HEK293 (cell line): Measurements from ENCODE around the gene C1QBP.

Experiments
- CTCF ChIA-PET: fragments of 350-600 bp; formaldehyde crosslinking; extraction: SDS; loops from one replicate; lab custom pipeline; 2021; ENCODE audit warnings: antibody characterized with exemption; lab: Yijun Ruan, JAX
- POLR2A ChIA-PET: fragments of 300-600 bp; formaldehyde crosslinking; extraction: SDS; loops from one replicate; lab custom pipeline; 2020; ENCODE audit warnings: antibody characterized with exemption, inconsistent platforms; lab: Yijun Ruan, JAX
- H3K27ac ChIP-seq: fragments of 200-500 bp; sonication (Bioruptor generic); 2 replicates; pipeline ENCODE4 v1.5.1; 2014; ENCODE audit warnings: low read depth, low read length, control low read depth, inconsistent platforms; ENCODE audit errors: extremely low read depth
- H3K36me3 ChIP-seq, 2 experiments: fragments of 200-500 bp in 1 of 2; sonication (Bioruptor generic) in 1 of 2; 1 replicate in 1 of 2; 2 replicates in 1 of 2; pipeline ENCODE4 v1.5.1; 2014 to 2017; ENCODE audit warnings: inconsistent platforms in 2 of 2, low read length in 2 of 2; ENCODE audit not compliant: control insufficient read depth in 2 of 2, insufficient read depth in 1 of 2
- H3K4me1 ChIP-seq: fragments of 200-500 bp; sonication (Bioruptor generic); 2 replicates; pipeline ENCODE4 v1.5.1; 2014; ENCODE audit warnings: mild to moderate bottlenecking, low read length, inconsistent platforms; ENCODE audit not compliant: control insufficient read depth, insufficient read depth
- H3K4me3 ChIP-seq: 2 replicates; pipeline ENCODE4 v1.5.1; 2011; ENCODE audit warnings: low read depth, mild to moderate bottlenecking, control low read depth, low read length, moderate library complexity
- H3K9me3 ChIP-seq: fragments of 200-500 bp; sonication (Bioruptor generic); 2 replicates; pipeline ENCODE4 v1.5.1; 2014; ENCODE audit warnings: low read depth, low read length, inconsistent platforms; ENCODE audit not compliant: control insufficient read depth, insufficient read depth
- GFI1B ChIP-seq: fragments of 450-650 bp; formaldehyde crosslinking; IDR thresholded peaks from 2 replicates; pipeline ENCODE4 v1.5.1; 2016; ENCODE audit warnings: missing biosample characterization, missing genetic modification characterization
- GLIS1 ChIP-seq: fragments of 450-650 bp; formaldehyde crosslinking; IDR thresholded peaks from 2 replicates; pipeline ENCODE4 v1.5.1; 2016; ENCODE audit warnings: missing biosample characterization, missing genetic modification characterization
- OSR2 ChIP-seq: fragments of 450-650 bp; formaldehyde crosslinking; IDR thresholded peaks from 2 replicates; pipeline ENCODE4 v1.5.1; 2016; ENCODE audit warnings: missing biosample characterization, missing genetic modification characterization
- ZFP37 ChIP-seq: fragments of 450-650 bp; formaldehyde crosslinking; IDR thresholded peaks from 2 replicates; pipeline ENCODE4 v1.5.1; 2016; ENCODE audit warnings: missing biosample characterization, missing genetic modification characterization
- ZNF10 ChIP-seq: fragments of 450-650 bp; formaldehyde crosslinking; IDR thresholded peaks from 2 replicates; pipeline ENCODE4 v1.5.1; 2017; ENCODE audit warnings: missing biosample characterization, missing genetic modification characterization
- ZNF140 ChIP-seq: fragments of 450-650 bp; formaldehyde crosslinking; IDR thresholded peaks from 2 replicates; pipeline ENCODE4 v1.5.1; 2016; ENCODE audit warnings: missing biosample characterization, missing genetic modification characterization
- ZNF155 ChIP-seq: fragments of 450-650 bp; formaldehyde crosslinking; IDR thresholded peaks from 2 replicates; pipeline ENCODE4 v1.5.1; 2016; ENCODE audit warnings: missing biosample characterization, missing genetic modification characterization
- ZNF184 ChIP-seq: fragments of 450-650 bp; IDR thresholded peaks from 2 replicates; pipeline ENCODE4 v1.5.1; 2018; ENCODE audit warnings: missing biosample characterization, mild to moderate bottlenecking, missing genetic modification characterization
- ZNF274 ChIP-seq, 2 experiments: fragments of 200-500 bp in 1 of 2; fragments of 450-650 bp in 1 of 2; sonication (Bioruptor generic) in 1 of 2; formaldehyde crosslinking in 1 of 2; IDR thresholded peaks; 2 replicates each; pipeline versions ENCODE4 v1.5.1 to v1.6.1; 2014 to 2016; ENCODE audit warnings: borderline replicate concordance in 1 of 2, inconsistent platforms in 1 of 2, low read length in 1 of 2, missing biosample characterization in 1 of 2, missing genetic modification characterization in 1 of 2
- ZNF404 ChIP-seq: fragments of 450-650 bp; formaldehyde crosslinking; IDR thresholded peaks from 2 replicates; pipeline ENCODE4 v1.5.1; 2017; ENCODE audit warnings: missing biosample characterization, missing genetic modification characterization
- ZNF514 ChIP-seq: fragments of 450-650 bp; formaldehyde crosslinking; IDR thresholded peaks from 2 replicates; pipeline ENCODE4 v1.5.1; 2016; ENCODE audit warnings: missing biosample characterization, missing genetic modification characterization
- ZNF544 ChIP-seq: fragments of 450-650 bp; formaldehyde crosslinking; IDR thresholded peaks from 2 replicates; pipeline ENCODE4 v1.5.0; 2017; ENCODE audit warnings: missing biosample characterization, missing genetic modification characterization
- ZNF585B ChIP-seq: fragments of 450-650 bp; formaldehyde crosslinking; IDR thresholded peaks from 2 replicates; pipeline ENCODE4 v1.5.1; 2016; ENCODE audit warnings: missing biosample characterization, missing genetic modification characterization
- ZNF76 ChIP-seq: fragments of 450-650 bp; formaldehyde crosslinking; IDR thresholded peaks from 2 replicates; pipeline ENCODE4; 2016; ENCODE audit warnings: low read depth, missing biosample characterization, missing genetic modification characterization, borderline replicate concordance
- ZNF785 ChIP-seq: fragments of 450-650 bp; formaldehyde crosslinking; IDR thresholded peaks from 2 replicates; pipeline ENCODE4 v1.5.1; 2016; ENCODE audit warnings: missing biosample characterization, missing genetic modification characterization
- TF ChIP-seq, protein P1 (sequence below): fragments of 450-650 bp; formaldehyde crosslinking; IDR thresholded peaks from 2 replicates; pipeline ENCODE4 v1.5.1; 2016; ENCODE audit warnings: missing biosample characterization, missing genetic modification characterization, borderline replicate concordance
- TF ChIP-seq, protein P2 (sequence below): fragments of 450-650 bp; formaldehyde crosslinking; IDR thresholded peaks from 2 replicates; pipeline ENCODE4 v1.5.1; 2017; ENCODE audit warnings: missing biosample characterization, missing genetic modification characterization
- TF ChIP-seq, protein P3 (sequence below): fragments of 450-650 bp; formaldehyde crosslinking; IDR thresholded peaks from 2 replicates; pipeline ENCODE4 v1.5.1; 2016; ENCODE audit warnings: missing biosample characterization, missing genetic modification characterization
- TF ChIP-seq, protein P4 (sequence below): fragments of 450-650 bp; formaldehyde crosslinking; conservative IDR thresholded peaks from 2 replicates; pipeline ENCODE4 v1.5.1; 2016; ENCODE audit warnings: low read depth, missing biosample characterization, missing genetic modification characterization

Gene C1QBP

DNA sequence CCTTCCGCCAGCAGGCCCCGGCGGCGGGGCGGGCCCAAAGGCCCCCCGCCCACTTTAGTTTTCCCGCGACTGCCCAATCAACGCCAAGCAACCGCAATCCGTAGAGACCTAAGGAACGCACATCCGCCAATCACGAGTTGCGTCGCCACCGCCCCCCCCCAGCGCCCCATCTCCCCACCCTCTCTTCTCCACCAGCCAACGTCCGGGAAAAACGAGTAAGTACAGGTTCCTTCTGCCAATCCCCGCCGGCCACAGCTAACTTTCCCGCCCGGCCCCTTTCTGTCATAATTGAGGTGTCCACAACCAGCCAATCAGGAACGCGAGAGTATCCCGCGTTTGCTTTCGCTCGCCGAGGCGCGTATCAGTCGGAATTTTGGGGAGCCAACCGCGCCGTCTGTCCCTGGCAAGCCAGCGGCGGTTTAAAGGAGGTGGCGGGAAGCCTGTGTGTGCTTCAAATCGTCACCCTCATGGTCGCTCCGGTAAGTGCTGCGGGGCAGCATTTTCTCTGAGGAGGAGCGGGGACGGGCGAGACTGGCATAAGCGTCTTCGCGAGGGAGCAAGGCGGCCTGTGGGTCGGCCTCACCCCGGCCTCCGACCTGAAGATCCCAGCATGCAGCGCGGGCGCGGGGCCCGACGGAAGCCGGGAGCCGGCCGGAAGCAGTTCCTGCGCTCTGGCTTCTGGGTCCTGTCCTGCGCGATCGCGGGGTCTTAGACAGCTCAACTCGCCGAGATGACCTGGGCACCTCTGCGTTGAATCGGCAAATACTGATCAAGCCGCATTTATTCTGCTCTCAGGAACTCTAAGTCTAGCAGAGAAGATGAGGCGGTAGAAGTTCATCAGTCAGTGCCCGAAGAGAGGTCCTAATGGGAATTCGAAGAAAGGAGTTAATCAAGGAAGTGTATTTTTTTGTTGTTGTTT is 47.5 kb upstream of the C1QBP start, which contains the start of gene MIS12 (continued):
- TF ChIP-seq ZNF184 (tag by site-specific recombination): peak; percentile 31; the same call in 1 of the 2 replicates
- peak; percentile 61; the same call in 1 of the 2 replicates for TF ChIP-seq ZFP37
- no peak for TF ChIP-seq ZNF785 (tag by site-specific recombination)
- TF ChIP-seq ZNF76 (tag by site-specific recombination): peak; percentile 97
- no peak for TF ChIP-seq ZNF274 (IDR thresholded peaks at IDR 0.05; ENCODE audit: low read length)
- TF ChIP-seq ZNF274 (tag by site-specific recombination; IDR thresholded peaks at IDR 0.05; ENCODE audit: borderline replicate concordance): no peak
- no peak for TF ChIP-seq ZNF544 (tag by site-specific recombination)
- TF ChIP-seq GLIS1 (tag by site-specific recombination): no peak; the same call in 1 of the 2 replicates
- TF ChIP-seq ZNF140 (tag by site-specific recombination): no peak

DNA sequence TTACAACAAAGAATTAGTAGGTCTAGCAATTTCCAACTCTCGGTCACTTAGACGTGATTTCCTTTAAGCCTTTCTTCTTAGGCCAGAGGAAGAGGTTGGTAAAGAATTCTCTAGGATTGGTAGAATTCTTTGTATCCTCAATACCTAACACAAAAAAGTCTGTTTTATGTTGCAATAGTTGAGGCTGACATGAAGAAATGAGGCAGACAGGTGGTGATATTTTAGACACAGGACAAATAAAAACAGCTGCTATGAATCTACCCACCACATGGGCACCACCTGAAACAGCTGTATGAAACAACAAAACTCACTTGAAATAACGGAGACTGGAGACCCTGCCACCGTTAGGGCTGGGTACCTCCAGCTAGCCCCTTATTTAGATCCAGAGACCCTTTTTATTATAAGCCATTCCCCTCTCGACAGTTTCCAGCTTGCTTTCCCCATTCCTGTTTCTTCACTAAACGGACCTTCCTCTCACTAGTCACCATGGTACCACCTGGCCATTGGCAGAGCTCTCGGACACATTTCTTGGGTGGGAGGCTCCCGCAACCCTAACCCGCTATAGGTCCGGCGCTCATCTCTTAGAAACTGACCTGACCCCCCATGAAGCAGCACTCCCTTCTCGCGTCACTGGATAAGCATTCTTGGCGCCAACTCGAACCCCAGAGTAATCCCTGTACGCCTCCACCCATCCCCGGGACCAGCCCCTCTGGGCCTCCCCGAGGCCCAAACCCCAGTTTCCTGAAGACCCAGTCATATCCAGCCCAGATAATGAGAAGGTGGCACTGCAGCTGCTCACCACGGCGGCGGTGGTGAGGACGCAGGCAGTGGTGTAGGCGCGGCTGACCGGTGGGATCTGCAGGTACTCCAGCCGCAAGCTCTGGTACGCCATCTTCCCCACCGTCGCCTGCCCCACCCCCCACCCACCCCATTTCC is 46.6 kb upstream of the C1QBP start, which contains the start of gene DERL2:
TSS of gene DERL2 (minus strand) at position 909 of the 936 bp plus-strand sequence. CDS start at position 892, 17 bp downstream.
- ChIA-PET CTCF (interaction anchor here (0.5 to 2.5 kb wide), 6 partner anchors 14 to 628 kb away, joined by 3 to 9 read pairs (median 4); partner anchors contain the start of gene C1QBP), POLR2A (interaction anchor here (0.5 to 4.9 kb wide), 29 partner anchors 8 to 1540 kb away, joined by 3 to 111 read pairs (median 4); partner anchors contain the start of genes DHX33, NLRP1, NUP88 and RPAIN)
- Histone ChIP-seq H3K4me1 (no peaks in the 10 kb centered on the region), H3K27ac (peak within 1 kb of the TSS; percentile 100), H3K9me3 (no peaks in the 10 kb centered on the region), H3K4me3 (peak within 1 kb of the TSS; percentile 96), H3K36me3 (peaks cover 66 to 78% of the 10 kb centered on the region in 2 experiments)
- TF ChIP-seq ZNF404 (tag by site-specific recombination) (no peak), GFI1B (tag by site-specific recombination) (no peak), ZNF155 (tag by site-specific recombination) (no peak), ZNF10 (tag by site-specific recombination) (no peak), ZNF585B (no peak), OSR2 (tag by site-specific recombination) (no peak), ZNF514 (tag by site-specific recombination) (no peak)
- TF ChIP-seq, protein P1, sequence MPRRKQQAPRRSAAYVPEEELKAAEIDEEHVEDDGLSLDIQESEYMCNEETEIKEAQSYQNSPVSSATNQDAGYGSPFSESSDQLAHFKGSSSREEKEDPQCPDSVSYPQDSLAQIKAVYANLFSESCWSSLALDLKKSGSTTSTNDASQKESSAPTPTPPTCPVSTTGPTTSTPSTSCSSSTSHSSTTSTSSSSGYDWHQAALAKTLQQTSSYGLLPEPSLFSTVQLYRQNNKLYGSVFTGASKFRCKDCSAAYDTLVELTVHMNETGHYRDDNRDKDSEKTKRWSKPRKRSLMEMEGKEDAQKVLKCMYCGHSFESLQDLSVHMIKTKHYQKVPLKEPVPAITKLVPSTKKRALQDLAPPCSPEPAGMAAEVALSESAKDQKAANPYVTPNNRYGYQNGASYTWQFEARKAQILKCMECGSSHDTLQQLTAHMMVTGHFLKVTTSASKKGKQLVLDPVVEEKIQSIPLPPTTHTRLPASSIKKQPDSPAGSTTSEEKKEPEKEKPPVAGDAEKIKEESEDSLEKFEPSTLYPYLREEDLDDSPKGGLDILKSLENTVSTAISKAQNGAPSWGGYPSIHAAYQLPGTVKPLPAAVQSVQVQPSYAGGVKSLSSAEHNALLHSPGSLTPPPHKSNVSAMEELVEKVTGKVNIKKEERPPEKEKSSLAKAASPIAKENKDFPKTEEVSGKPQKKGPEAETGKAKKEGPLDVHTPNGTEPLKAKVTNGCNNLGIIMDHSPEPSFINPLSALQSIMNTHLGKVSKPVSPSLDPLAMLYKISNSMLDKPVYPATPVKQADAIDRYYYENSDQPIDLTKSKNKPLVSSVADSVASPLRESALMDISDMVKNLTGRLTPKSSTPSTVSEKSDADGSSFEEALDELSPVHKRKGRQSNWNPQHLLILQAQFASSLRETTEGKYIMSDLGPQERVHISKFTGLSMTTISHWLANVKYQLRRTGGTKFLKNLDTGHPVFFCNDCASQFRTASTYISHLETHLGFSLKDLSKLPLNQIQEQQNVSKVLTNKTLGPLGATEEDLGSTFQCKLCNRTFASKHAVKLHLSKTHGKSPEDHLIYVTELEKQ: peak; percentile 4; the same call in 1 of the 2 replicates
- TF ChIP-seq, protein P2, sequence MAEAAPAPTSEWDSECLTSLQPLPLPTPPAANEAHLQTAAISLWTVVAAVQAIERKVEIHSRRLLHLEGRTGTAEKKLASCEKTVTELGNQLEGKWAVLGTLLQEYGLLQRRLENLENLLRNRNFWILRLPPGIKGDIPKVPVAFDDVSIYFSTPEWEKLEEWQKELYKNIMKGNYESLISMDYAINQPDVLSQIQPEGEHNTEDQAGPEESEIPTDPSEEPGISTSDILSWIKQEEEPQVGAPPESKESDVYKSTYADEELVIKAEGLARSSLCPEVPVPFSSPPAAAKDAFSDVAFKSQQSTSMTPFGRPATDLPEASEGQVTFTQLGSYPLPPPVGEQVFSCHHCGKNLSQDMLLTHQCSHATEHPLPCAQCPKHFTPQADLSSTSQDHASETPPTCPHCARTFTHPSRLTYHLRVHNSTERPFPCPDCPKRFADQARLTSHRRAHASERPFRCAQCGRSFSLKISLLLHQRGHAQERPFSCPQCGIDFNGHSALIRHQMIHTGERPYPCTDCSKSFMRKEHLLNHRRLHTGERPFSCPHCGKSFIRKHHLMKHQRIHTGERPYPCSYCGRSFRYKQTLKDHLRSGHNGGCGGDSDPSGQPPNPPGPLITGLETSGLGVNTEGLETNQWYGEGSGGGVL (tag by site-specific recombination): peak; percentile 41; the same call in 1 of the 2 replicates
- TF ChIP-seq, protein P3, sequence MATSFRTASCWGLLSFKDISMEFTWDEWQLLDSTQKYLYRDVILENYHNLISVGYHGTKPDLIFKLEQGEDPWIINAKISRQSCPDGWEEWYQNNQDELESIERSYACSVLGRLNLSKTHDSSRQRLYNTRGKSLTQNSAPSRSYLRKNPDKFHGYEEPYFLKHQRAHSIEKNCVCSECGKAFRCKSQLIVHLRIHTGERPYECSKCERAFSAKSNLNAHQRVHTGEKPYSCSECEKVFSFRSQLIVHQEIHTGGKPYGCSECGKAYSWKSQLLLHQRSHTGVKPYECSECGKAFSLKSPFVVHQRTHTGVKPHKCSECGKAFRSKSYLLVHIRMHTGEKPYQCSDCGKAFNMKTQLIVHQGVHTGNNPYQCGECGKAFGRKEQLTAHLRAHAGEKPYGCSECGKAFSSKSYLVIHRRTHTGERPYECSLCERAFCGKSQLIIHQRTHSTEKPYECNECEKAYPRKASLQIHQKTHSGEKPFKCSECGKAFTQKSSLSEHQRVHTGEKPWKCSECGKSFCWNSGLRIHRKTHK (tag by site-specific recombination): no peak
- TF ChIP-seq, protein P4, sequence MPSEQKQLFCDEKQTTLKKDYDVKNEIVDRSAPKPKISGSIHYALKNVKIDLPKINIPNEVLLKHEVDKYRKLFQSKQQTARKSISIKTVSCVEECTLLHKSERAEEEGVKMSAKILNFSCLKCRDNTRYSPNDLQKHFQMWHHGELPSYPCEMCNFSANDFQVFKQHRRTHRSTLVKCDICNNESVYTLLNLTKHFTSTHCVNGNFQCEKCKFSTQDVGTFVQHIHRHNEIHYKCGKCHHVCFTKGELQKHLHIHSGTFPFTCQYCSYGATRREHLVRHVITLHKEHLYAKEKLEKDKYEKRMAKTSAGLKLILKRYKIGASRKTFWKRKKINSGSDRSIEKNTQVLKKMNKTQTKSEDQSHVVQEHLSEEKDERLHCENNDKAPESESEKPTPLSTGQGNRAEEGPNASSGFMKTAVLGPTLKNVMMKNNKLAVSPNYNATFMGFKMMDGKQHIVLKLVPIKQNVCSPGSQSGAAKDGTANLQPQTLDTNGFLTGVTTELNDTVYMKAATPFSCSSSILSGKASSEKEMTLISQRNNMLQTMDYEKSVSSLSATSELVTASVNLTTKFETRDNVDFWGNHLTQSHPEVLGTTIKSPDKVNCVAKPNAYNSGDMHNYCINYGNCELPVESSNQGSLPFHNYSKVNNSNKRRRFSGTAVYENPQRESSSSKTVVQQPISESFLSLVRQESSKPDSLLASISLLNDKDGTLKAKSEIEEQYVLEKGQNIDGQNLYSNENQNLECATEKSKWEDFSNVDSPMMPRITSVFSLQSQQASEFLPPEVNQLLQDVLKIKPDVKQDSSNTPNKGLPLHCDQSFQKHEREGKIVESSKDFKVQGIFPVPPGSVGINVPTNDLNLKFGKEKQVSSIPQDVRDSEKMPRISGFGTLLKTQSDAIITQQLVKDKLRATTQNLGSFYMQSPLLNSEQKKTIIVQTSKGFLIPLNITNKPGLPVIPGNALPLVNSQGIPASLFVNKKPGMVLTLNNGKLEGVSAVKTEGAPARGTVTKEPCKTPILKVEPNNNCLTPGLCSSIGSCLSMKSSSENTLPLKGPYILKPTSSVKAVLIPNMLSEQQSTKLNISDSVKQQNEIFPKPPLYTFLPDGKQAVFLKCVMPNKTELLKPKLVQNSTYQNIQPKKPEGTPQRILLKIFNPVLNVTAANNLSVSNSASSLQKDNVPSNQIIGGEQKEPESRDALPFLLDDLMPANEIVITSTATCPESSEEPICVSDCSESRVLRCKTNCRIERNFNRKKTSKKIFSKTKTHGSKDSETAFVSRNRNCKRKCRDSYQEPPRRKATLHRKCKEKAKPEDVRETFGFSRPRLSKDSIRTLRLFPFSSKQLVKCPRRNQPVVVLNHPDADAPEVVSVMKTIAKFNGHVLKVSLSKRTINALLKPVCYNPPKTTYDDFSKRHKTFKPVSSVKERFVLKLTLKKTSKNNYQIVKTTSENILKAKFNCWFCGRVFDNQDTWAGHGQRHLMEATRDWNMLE (tag by site-specific recombination): no peak
